Fibroblast of lung (primary cell): ENCODE results near the gene MED31. TPM values are rescaled to one million over a fixed set of nuclear protein-coding genes. Genes with fewer than 3 reads are reported as not detected.

Experiments used
- DNase-seq, 2 donors: peaks; one replicate each; pipeline versions ENCODE4 v3.0.0 to v3.0.0-alpha.2; 2010; ENCODE audit warnings: low read depth in 2 of 2
- H2AFZ ChIP-seq: 2 replicates; pipeline ENCODE4 v1.5.1; 2012; ENCODE audit warnings: low read length, control low read depth, inconsistent platforms
- H3K27ac ChIP-seq: 2 replicates; pipeline ENCODE4 v1.5.1; 2011; ENCODE audit warnings: low read length, control low read depth; ENCODE audit not compliant: insufficient read depth
- H3K27me3 ChIP-seq: 2 replicates; pipeline ENCODE4 v1.5.1; 2011; ENCODE audit warnings: mild to moderate bottlenecking, low read length; ENCODE audit not compliant: control insufficient read depth, insufficient read depth
- H3K36me3 ChIP-seq: 2 replicates; pipeline ENCODE4 v1.5.1; 2011; ENCODE audit warnings: low read length; ENCODE audit not compliant: control insufficient read depth, insufficient read depth
- H3K4me1 ChIP-seq: 2 replicates; pipeline ENCODE4 v1.5.1; 2011; ENCODE audit warnings: low read length; ENCODE audit not compliant: control insufficient read depth, insufficient read depth; ENCODE audit errors: extremely low read depth
- H3K4me2 ChIP-seq: 2 replicates; pipeline ENCODE4 v1.5.1; 2011; ENCODE audit warnings: low read length, control low read depth; ENCODE audit not compliant: insufficient read depth; ENCODE audit errors: extremely low read depth
- H3K4me3 ChIP-seq, 4 experiments: fragments of 200-600 bp in 1 of 4; sonication (generic) in 1 of 4; replicated peaks in 1 of 4; 2 replicates each; pipeline ENCODE4 v1.5.1; 2011 to 2016; ENCODE audit warnings: low read length in 4 of 4, low read depth in 3 of 4, mild to moderate bottlenecking in 3 of 4, control low read depth in 2 of 4, inconsistent platforms in 1 of 4, mixed read lengths in 1 of 4; ENCODE audit not compliant: insufficient read depth in 1 of 4; ENCODE audit errors: control extremely low read depth in 1 of 4
- H3K79me2 ChIP-seq: 2 replicates; pipeline ENCODE4 v1.5.1; 2012; ENCODE audit warnings: mild to moderate bottlenecking, low read length, inconsistent platforms; ENCODE audit not compliant: control insufficient read depth, insufficient read depth
- H3K9ac ChIP-seq: 2 replicates; pipeline ENCODE4 v1.5.1; 2011; ENCODE audit warnings: mild to moderate bottlenecking, low read length, control low read depth; ENCODE audit not compliant: insufficient read depth
- H3K9me3 ChIP-seq: 2 replicates; pipeline ENCODE4 v1.5.1; 2012; ENCODE audit warnings: low read depth, low read length; ENCODE audit not compliant: control insufficient read depth, insufficient read depth
- H4K20me1 ChIP-seq: 2 replicates; pipeline ENCODE4 v1.5.1; 2011; ENCODE audit warnings: low read length; ENCODE audit not compliant: control insufficient read depth, insufficient read depth; ENCODE audit errors: extremely low read depth
- CTCF ChIP-seq, 2 donors: IDR thresholded peaks in 1 of 2; conservative IDR thresholded peaks in 1 of 2; 1 replicate in 1 of 2; 2 replicates in 1 of 2; pipeline ENCODE4 v1.5.1; 2011 to 2012; ENCODE audit warnings: low read length in 2 of 2, control low read depth in 1 of 2, inconsistent platforms in 1 of 2, low read depth in 1 of 2, mild to moderate bottlenecking in 1 of 2
- EZH2 ChIP-seq: IDR thresholded peaks from 2 replicates; pipeline ENCODE4 v1.5.1; 2012; ENCODE audit warnings: low read length, control low read depth, mild to moderate bottlenecking; ENCODE audit errors: missing control alignments
- polyA plus RNA-seq, 2 donors: library from polyadenylated mRNA; depleted of rRNA in 1 of 2; stranded (reverse) in 1 of 2; unstranded in 1 of 2; fragments of >200 nt; gene quantifications; 2 replicates each; pipeline ENCODE4 v1.2.1, GENCODE V29; 2011 to 2012; ENCODE audit warnings: missing spikeins in 1 of 2
- total RNA-seq: library from RNA; depleted of rRNA; stranded (reverse); fragments of >200 nt; gene quantifications from 2 replicates; pipeline ENCODE4 v1.2.1, GENCODE V29; 2014

Gene MED31
- total and polyA plus RNA-seq, 2 donors (not counting 1 experiment from before 2014, with no cell fraction given) = 10.6 to 17.0 TPM

GRCh38 chr17:6674586-6674985 is 23.2 kb upstream of the MED31 start:
- TF ChIP-seq CTCF (conservative IDR thresholded peaks at IDR 0.05 in 1 of 2, IDR thresholded peaks at IDR 0.05 in 1 of 2; ENCODE audit: low read depth in 1 of 2, low read length in 2 of 2) (no peak), EZH2 (no peak)
- H3K27ac ChIP-seq = no peak overlapping the region
- no peak overlapping the region for H2AFZ ChIP-seq
- no peak overlapping the region for H3K4me2 ChIP-seq
- no peaks in the 10 kb centered on the region for H4K20me1 ChIP-seq
- no peak overlapping the region for H3K4me3 ChIP-seq
- H3K27me3 ChIP-seq = no peaks in the 10 kb centered on the region
- DNase-seq = no peak
- no peaks in the 10 kb centered on the region for H3K79me2 ChIP-seq
- no peak overlapping the region for H3K9ac ChIP-seq
- no peaks in the 10 kb centered on the region for H3K36me3 ChIP-seq
- no peaks in the 10 kb centered on the region for H3K9me3 ChIP-seq
- H3K4me1 ChIP-seq = no peaks in the 10 kb centered on the region

GRCh38 chr17:6671431-6671830 is 20.0 kb upstream of the MED31 start:
- Histone ChIP-seq H3K27me3 (peaks cover 7% of the 10 kb centered on the region), H3K4me1 (no peaks in the 10 kb centered on the region), H3K4me3 (no peak overlapping the region), H4K20me1 (no peaks in the 10 kb centered on the region), H3K4me2 (no peak overlapping the region), H3K27ac (no peak overlapping the region), H3K9ac (no peak overlapping the region), H3K9me3 (no peaks in the 10 kb centered on the region), H3K79me2 (no peaks in the 10 kb centered on the region), H2AFZ (no peak overlapping the region), H3K36me3 (no peaks in the 10 kb centered on the region)
- no peak for DNase-seq
- TF ChIP-seq CTCF (conservative IDR thresholded peaks at IDR 0.05 in 1 of 2, IDR thresholded peaks at IDR 0.05 in 1 of 2; ENCODE audit: low read depth in 1 of 2, low read length in 2 of 2) (no peak), EZH2 (no peak)

- H3K9me3 ChIP-seq = no peaks in the 10 kb centered on the region
- DNase-seq = no peak
- H3K79me2 ChIP-seq = no peaks in the 10 kb centered on the region
- H3K36me3 ChIP-seq = no peaks in the 10 kb centered on the region
- no peak for TF ChIP-seq CTCF (conservative IDR thresholded peaks at IDR 0.05 in 1 of 2, IDR thresholded peaks at IDR 0.05 in 1 of 2; ENCODE audit: low read depth in 1 of 2, low read length in 2 of 2)
- no peak for TF ChIP-seq EZH2
- no peak overlapping the region for H3K27ac ChIP-seq
- no peak overlapping the region for H3K4me2 ChIP-seq
- H3K9ac ChIP-seq = no peak overlapping the region
- no peak overlapping the region for H3K4me3 ChIP-seq
- no peak overlapping the region for H2AFZ ChIP-seq
- peaks cover 7% of the 10 kb centered on the region for H3K27me3 ChIP-seq
- no peaks in the 10 kb centered on the region for H3K4me1 ChIP-seq
- H4K20me1 ChIP-seq = no peaks in the 10 kb centered on the region
Observed at GRCh38 chr17:6670999-6671398, 19.6 kb upstream of the MED31 start.
